Measurements from ENCODE around the gene PTPRN2.

Gene PTPRN2

DNA sequence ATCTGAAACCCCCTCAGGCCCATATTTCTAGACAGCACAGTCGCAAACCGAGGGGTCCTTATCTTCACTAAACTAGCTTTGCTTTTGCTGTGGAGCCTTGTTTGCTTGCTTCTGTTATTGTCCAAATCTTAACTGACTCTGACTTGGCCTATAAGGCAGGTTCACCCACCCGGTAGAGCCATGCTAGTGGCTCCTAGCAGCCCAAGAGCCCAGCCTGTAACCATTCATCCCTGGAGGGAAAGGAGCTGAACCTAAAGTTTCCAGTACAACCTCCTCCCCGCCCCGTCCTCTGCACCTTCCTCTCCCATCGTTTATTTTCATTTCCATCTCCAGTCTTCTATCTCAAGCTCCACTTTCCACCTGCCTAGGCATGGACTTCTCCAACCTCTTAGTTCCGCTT, 345.7 kb downstream of the PTPRN2 start:
- TF ChIP-seq, protein P1, sequence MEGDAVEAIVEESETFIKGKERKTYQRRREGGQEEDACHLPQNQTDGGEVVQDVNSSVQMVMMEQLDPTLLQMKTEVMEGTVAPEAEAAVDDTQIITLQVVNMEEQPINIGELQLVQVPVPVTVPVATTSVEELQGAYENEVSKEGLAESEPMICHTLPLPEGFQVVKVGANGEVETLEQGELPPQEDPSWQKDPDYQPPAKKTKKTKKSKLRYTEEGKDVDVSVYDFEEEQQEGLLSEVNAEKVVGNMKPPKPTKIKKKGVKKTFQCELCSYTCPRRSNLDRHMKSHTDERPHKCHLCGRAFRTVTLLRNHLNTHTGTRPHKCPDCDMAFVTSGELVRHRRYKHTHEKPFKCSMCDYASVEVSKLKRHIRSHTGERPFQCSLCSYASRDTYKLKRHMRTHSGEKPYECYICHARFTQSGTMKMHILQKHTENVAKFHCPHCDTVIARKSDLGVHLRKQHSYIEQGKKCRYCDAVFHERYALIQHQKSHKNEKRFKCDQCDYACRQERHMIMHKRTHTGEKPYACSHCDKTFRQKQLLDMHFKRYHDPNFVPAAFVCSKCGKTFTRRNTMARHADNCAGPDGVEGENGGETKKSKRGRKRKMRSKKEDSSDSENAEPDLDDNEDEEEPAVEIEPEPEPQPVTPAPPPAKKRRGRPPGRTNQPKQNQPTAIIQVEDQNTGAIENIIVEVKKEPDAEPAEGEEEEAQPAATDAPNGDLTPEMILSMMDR (IDR thresholded peaks at IDR 0.05; ENCODE audit: low read depth, low read length, missing control alignments): no peak
- in situ Hi-C loops (cut with HindIII; ENCODE audit: low sequenced_read_pairs): no loop called here

DNA sequence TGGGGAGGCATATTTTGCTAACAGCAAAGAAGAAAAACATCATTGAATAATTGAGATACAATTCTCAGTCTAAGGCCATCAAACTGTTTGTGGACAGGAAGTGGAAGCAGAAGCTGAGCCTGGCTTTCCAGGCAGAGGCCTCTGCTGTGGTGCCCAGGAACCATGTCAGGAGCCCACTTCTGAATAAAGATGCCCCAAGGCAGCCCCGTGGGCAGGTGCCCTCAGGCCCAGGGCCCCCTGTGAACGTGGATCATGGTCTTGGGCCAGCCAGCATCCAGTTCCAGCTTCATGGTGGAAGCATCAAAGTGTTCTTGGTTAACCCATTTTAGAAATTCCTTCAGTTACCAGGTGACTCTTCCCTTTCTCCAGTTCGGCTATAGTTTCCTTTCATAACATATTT, 346.8 kb downstream of the PTPRN2 start:
- DNase-seq (ENCODE audit: low read depth): no peak
- in situ Hi-C loops (cut with HindIII; ENCODE audit: low sequenced_read_pairs): no loop called here
- TF ChIP-seq, protein P1 (IDR thresholded peaks at IDR 0.05; ENCODE audit: low read depth, low read length, missing control alignments): no peak
- H3K4me3 ChIP-seq (ENCODE audit: low read depth, low read length): no peak overlapping the region

More for the DNA sequence above, 345.7 kb downstream of the PTPRN2 start:
- no peak for DNase-seq (ENCODE audit: low read depth)
- no peak overlapping the region for H3K4me3 ChIP-seq (ENCODE audit: low read depth, low read length)

GRCh38 chr7:158239290-158239981, 348.2 kb downstream of the PTPRN2 start:
- in situ Hi-C loops (cut with HindIII; ENCODE audit: low sequenced_read_pairs): loop anchor here (5.0 kb wide), 1 partner anchor 82 kb away; no protein-coding TSS in a partner anchor
- no peak for DNase-seq (ENCODE audit: low read depth)
- H3K4me3 ChIP-seq (ENCODE audit: low read depth, low read length): no peak overlapping the region
- TF ChIP-seq, protein P1 (IDR thresholded peaks at IDR 0.05; ENCODE audit: low read depth, low read length, missing control alignments): no peak

- in situ Hi-C loops (cut with HindIII; ENCODE audit: low sequenced_read_pairs): loop anchor here (5.0 kb wide), 1 partner anchor 81 kb away; no protein-coding TSS in a partner anchor
- TF ChIP-seq, protein P1 (IDR thresholded peaks at IDR 0.05; ENCODE audit: low read depth, low read length, missing control alignments): no peak
- H3K4me3 ChIP-seq (ENCODE audit: low read depth, low read length): no peak overlapping the region
- DNase-seq (ENCODE audit: low read depth): no peak
Measured at GRCh38 chr7:158238616-158239289, 348.9 kb downstream of the PTPRN2 start.

GRCh38 chr7:158237672-158238335, 349.8 kb downstream of the PTPRN2 start:
- H3K4me3 ChIP-seq (ENCODE audit: low read depth, low read length): no peak overlapping the region
- TF ChIP-seq, protein P1 (IDR thresholded peaks at IDR 0.05; ENCODE audit: low read depth, low read length, missing control alignments): no peak
- in situ Hi-C loops (cut with HindIII; ENCODE audit: low sequenced_read_pairs): loop anchor here (5.0 kb wide), 1 partner anchor 81 kb away; no protein-coding TSS in a partner anchor
- no peak for DNase-seq (ENCODE audit: low read depth)

GRCh38 chr7:158236400-158236799, 351.2 kb downstream of the PTPRN2 start:
- TF ChIP-seq, protein P1 (IDR thresholded peaks at IDR 0.05; ENCODE audit: low read depth, low read length, missing control alignments): no peak
- in situ Hi-C loops (cut with HindIII; ENCODE audit: low sequenced_read_pairs): loop anchor here (5.0 kb wide), 1 partner anchor 79 kb away; no protein-coding TSS in a partner anchor
- DNase-seq (ENCODE audit: low read depth): no peak
- no peak overlapping the region for H3K4me3 ChIP-seq (ENCODE audit: low read depth, low read length)

All from astrocyte of the cerebellum (primary cell).